ENCODE data around the gene TMEM69. TPM values are rescaled to one million over a fixed set of nuclear protein-coding genes. Genes with fewer than 3 reads are reported as not detected.

Gene TMEM69
- total and polyA plus RNA-seq, 2 of the 4 experiments (the other 2 are of a cell fraction): 19.9 to 33.6 TPM

- H3K27ac ChIP-seq (ENCODE audit: insufficient read depth, low read length): no peak overlapping the region
- no peak overlapping the region for H3K4ac ChIP-seq (ENCODE audit: low read depth, low read length)
- no peak overlapping the region for H3K9ac ChIP-seq (ENCODE audit: low read depth, low read length)
- no peak overlapping the region for H4K5ac ChIP-seq (ENCODE audit: low read depth, low read length)
- POLR2A ChIA-PET (ENCODE audit: unreplicated experiment): no interaction called here
- no peaks in the 10 kb centered on the region for H3K27me3 ChIP-seq (ENCODE audit: control insufficient read depth, insufficient read depth, low read length)
- H4K20me1 ChIP-seq (ENCODE audit: insufficient read depth, low read length): peaks cover 11% of the 10 kb centered on the region; the same call in 1 of the 2 replicates
- no peak overlapping the region for H2AFZ ChIP-seq (replicated peaks; ENCODE audit: low read length, poor library complexity)
- intact Hi-C loops (cut with micrococcal nuclease): no loop called here
- no peak for DNase-seq
- H4K8ac ChIP-seq (ENCODE audit: low read depth in 2 of 2, low read length in 2 of 2): no peak overlapping the region
- H3K9me1 ChIP-seq (ENCODE audit: insufficient read depth, low read length): no peaks in the 10 kb centered on the region
- peaks cover 30 to 55% of the 10 kb centered on the region in 2 experiments for H3K79me1 ChIP-seq (ENCODE audit: low read depth in 1 of 2, low read length in 2 of 2)
- H2AK5ac ChIP-seq (ENCODE audit: low read depth, low read length): no peak overlapping the region
- no peak overlapping the region for H3K56ac ChIP-seq (ENCODE audit: extremely low read depth, insufficient read depth, low read length)
- no peak overlapping the region for H2BK15ac ChIP-seq (ENCODE audit: low read depth, low read length)
- no peak overlapping the region for H2BK5ac ChIP-seq (ENCODE audit: low read depth, low read length, poor library complexity, severe bottlenecking)
- no peak overlapping the region for H2AK9ac ChIP-seq (replicated peaks; ENCODE audit: low read depth, low read length, poor library complexity)
- H3K4me3 ChIP-seq (ENCODE audit: insufficient read depth, low read depth, low read length): no peak overlapping the region
- no CpG with 5 or more reads among the region's 3 CpGs for WGBS, 2 experiments (ENCODE audit: extremely low coverage in 2 of 2, insufficient read length in 1 of 2)
- H2BK120ac ChIP-seq (ENCODE audit: low read depth, low read length): no peak overlapping the region
- no peak for ATAC-seq (ENCODE audit: low read depth)
- BruUV-seq (replicated peaks): no TSS peak
- peaks cover 2% of the 10 kb centered on the region; the same call in 1 of the 2 replicates for H3K4me1 ChIP-seq (ENCODE audit: control insufficient read depth, insufficient read depth, low read length)
- no peak overlapping the region for H4K91ac ChIP-seq (ENCODE audit: insufficient read depth, low read depth, low read length)
- in situ Hi-C loops (cut with MboI; ENCODE audit: low sequenced_read_pairs): no loop called here
- CTCF ChIA-PET: interaction anchor here (0.6 kb wide), 1 partner anchor 305 kb away, joined by 8 read pairs; no protein-coding TSS in a partner anchor
- no peak overlapping the region for H3K4me2 ChIP-seq (ENCODE audit: low read depth, low read length)
- no peak overlapping the region for H2BK20ac ChIP-seq (ENCODE audit: low read depth, low read length)
- TF ChIP-seq CHD1 (IDR thresholded peaks at IDR 0.05; ENCODE audit: low read depth, low read length) (no peak), BHLHE40 (IDR thresholded peaks at IDR 0.05; ENCODE audit: low read depth, low read length) (no peak), NFE2L2 (IDR thresholded peaks at IDR 0.05; ENCODE audit: low read depth, low read length) (no peak), MXI1 (IDR thresholded peaks at IDR 0.05; ENCODE audit: borderline replicate concordance, low read depth, low read length) (no peak), MAFK (IDR thresholded peaks at IDR 0.05; ENCODE audit: low read depth, low read length) (no peak), POLR2A (IDR thresholded peaks at IDR 0.05; ENCODE audit: low read depth, low read length) (no peak), CEBPB (IDR thresholded peaks at IDR 0.05; ENCODE audit: low read depth, low read length) (no peak), MAZ (IDR thresholded peaks at IDR 0.05; ENCODE audit: borderline replicate concordance, low read depth, low read length) (no peak), SMC3 (IDR thresholded peaks at IDR 0.05; ENCODE audit: low read depth, low read length) (no peak), RFX5 (IDR thresholded peaks at IDR 0.05; ENCODE audit: low read depth, low read length) (no peak), RAD21 (IDR thresholded peaks at IDR 0.05; ENCODE audit: low read length) (no peak), RCOR1 (IDR thresholded peaks at IDR 0.05; ENCODE audit: insufficient replicate concordance, low read length) (no peak)
- TF ChIP-seq, protein P1, sequence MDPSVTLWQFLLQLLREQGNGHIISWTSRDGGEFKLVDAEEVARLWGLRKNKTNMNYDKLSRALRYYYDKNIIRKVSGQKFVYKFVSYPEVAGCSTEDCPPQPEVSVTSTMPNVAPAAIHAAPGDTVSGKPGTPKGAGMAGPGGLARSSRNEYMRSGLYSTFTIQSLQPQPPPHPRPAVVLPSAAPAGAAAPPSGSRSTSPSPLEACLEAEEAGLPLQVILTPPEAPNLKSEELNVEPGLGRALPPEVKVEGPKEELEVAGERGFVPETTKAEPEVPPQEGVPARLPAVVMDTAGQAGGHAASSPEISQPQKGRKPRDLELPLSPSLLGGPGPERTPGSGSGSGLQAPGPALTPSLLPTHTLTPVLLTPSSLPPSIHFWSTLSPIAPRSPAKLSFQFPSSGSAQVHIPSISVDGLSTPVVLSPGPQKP (IDR thresholded peaks at IDR 0.05; ENCODE audit: borderline replicate concordance, low read depth, low read length): no peak
- TF ChIP-seq, protein P2, sequence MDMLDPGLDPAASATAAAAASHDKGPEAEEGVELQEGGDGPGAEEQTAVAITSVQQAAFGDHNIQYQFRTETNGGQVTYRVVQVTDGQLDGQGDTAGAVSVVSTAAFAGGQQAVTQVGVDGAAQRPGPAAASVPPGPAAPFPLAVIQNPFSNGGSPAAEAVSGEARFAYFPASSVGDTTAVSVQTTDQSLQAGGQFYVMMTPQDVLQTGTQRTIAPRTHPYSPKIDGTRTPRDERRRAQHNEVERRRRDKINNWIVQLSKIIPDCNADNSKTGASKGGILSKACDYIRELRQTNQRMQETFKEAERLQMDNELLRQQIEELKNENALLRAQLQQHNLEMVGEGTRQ (IDR thresholded peaks at IDR 0.05; ENCODE audit: low read depth, low read length): no peak
- TF ChIP-seq, protein P3, sequence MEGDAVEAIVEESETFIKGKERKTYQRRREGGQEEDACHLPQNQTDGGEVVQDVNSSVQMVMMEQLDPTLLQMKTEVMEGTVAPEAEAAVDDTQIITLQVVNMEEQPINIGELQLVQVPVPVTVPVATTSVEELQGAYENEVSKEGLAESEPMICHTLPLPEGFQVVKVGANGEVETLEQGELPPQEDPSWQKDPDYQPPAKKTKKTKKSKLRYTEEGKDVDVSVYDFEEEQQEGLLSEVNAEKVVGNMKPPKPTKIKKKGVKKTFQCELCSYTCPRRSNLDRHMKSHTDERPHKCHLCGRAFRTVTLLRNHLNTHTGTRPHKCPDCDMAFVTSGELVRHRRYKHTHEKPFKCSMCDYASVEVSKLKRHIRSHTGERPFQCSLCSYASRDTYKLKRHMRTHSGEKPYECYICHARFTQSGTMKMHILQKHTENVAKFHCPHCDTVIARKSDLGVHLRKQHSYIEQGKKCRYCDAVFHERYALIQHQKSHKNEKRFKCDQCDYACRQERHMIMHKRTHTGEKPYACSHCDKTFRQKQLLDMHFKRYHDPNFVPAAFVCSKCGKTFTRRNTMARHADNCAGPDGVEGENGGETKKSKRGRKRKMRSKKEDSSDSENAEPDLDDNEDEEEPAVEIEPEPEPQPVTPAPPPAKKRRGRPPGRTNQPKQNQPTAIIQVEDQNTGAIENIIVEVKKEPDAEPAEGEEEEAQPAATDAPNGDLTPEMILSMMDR (conservative IDR thresholded peaks at IDR 0.05; ENCODE audit: low read depth, low read length): no peak
- H3K18ac ChIP-seq (ENCODE audit: low read depth, low read length): no peak overlapping the region
- peaks cover 49% of the 10 kb centered on the region for H3K36me3 ChIP-seq (ENCODE audit: control insufficient read depth, insufficient read depth, low read length)
- no peaks in the 10 kb centered on the region for H3K9me3 ChIP-seq (ENCODE audit: control insufficient read depth, insufficient read depth, low read length)
- dilution Hi-C loops (cut with HindIII; ENCODE audit: low sequenced_read_pairs, unreplicated experiment): no loop called here
- no peak overlapping the region for H3K23ac ChIP-seq (ENCODE audit: low read depth, low read length)
- H3K14ac ChIP-seq (replicated peaks; ENCODE audit: low read depth, low read length): no peak overlapping the region
These were observed 31.3 kb upstream of the TMEM69 start for GRCh38 chr1:45656573-45657226.
